NCI-H82 treated with DMSO at 0.1 percent for 48 hours (cell line): Measurements from ENCODE around the gene SARDH.
A peak's percentile ranks its signal among the peaks of the same experiment; 100 is the strongest.
"Not testable (repeated sequence)": the region's sequence is repeated elsewhere in the genome, so short reads cannot be mapped to it uniquely, and the experiment has no call there.

Experiments used
- DNase-seq: peaks from one replicate; lab custom pipeline; 2025; ENCODE audit not compliant: unreplicated experiment; lab: John Stamatoyannopoulos, UW

The SARDH gene

GRCh38 chr9:133759946-133760345, 21.8 kb upstream of the SARDH start:
- DNase-seq: no peak

GRCh38 chr9:133759146-133759900, 21.2 kb upstream of the SARDH start:
- no peak for DNase-seq

- no peak for DNase-seq
Observed at GRCh38 chr9:133758228-133758627, 20.1 kb upstream of the SARDH start.

GRCh38 chr9:133754688-133755227, 16.6 kb upstream of the SARDH start:
- no peak for DNase-seq

- DNase-seq: no peak
Observed at GRCh38 chr9:133754187-133754586, 16.0 kb upstream of the SARDH start.

GRCh38 chr9:133752739-133753446, 14.7 kb upstream of the SARDH start:
- no peak for DNase-seq

GRCh38 chr9:133750982-133751649, 13.0 kb upstream of the SARDH start:
- no peak for DNase-seq

GRCh38 chr9:133747309-133747708, 9.2 kb upstream of the SARDH start:
- no peak for DNase-seq

- DNase-seq: not testable (repeated sequence)
Observed at GRCh38 chr9:133744528-133744927, 6.4 kb upstream of the SARDH start.

GRCh38 chr9:133742849-133743444, 4.8 kb upstream of the SARDH start:
- DNase-seq: peak; percentile 83

GRCh38 chr9:133742251-133742650, 4.1 kb upstream of the SARDH start:
- DNase-seq: no peak

- no peak for DNase-seq
Observed at GRCh38 chr9:133741716-133742115, 3.6 kb upstream of the SARDH start.

GRCh38 chr9:133740911-133741310, 2.8 kb upstream of the SARDH start:
- no peak for DNase-seq

- no peak for DNase-seq
Observed at GRCh38 chr9:133739408-133740280, 1.5 kb upstream of the SARDH start.

GRCh38 chr9:133738640-133739225, 581 bp upstream of the SARDH start:
- no peak for DNase-seq

- DNase-seq: no peak
Observed at GRCh38 chr9:133737071-133737773, 930 bp downstream of the SARDH start.

GRCh38 chr9:133735931-133736330, 2.2 kb downstream of the SARDH start:
- no peak for DNase-seq

GRCh38 chr9:133735415-133735775, 2.8 kb downstream of the SARDH start:
- no peak for DNase-seq

- DNase-seq: no peak
Observed at GRCh38 chr9:133734590-133735414, 3.4 kb downstream of the SARDH start.
